GM12892 (cell line): ENCODE measurements around the gene TANGO2.

Source experiments
- POLR2AphosphoS5 ChIP-seq: IDR thresholded peaks from 2 replicates; pipeline ENCODE4 v1.6.1; 2011; ENCODE audit warnings: low read depth, low read length, control low read depth
- TAF1 ChIP-seq: IDR thresholded peaks from 2 replicates; pipeline ENCODE4 v1.6.1; 2011; ENCODE audit warnings: low read depth, mild to moderate bottlenecking, control low read depth, low read length, borderline replicate concordance

DNA sequence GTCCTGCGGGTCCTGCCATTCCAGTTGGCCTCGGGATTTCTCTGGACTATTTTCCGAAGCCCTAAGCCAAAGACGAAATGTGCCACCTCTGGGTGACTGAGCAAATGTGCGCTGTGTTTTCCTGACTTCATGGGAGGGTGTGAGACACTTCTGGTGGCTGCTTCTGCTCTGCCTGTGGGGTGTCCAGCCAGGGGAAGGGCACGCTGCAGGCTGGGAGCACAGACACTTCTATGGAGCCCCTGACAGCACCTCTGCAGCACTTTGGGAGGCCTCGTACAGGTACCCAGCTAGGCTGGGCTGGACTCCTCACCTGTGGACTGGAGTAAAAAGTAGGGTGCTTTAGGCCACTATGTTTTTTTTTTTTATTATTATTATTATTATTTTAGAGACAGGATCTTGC is 17.7 kb downstream of the TANGO2 start:
- TF ChIP-seq POLR2AphosphoS5, result no peak
- no peak for TF ChIP-seq TAF1
